DOHH2 (cell line): Measurements from ENCODE around the gene SHLD2.
"Not testable (repeated sequence)": the region's sequence is repeated elsewhere in the genome, so short reads cannot be mapped to it uniquely, and the experiment has no call there.

Experiments
- EZH2phosphoT487 ChIP-seq: fragments of 200-600 bp; sonication (generic); IDR thresholded peaks from 2 replicates; pipeline ENCODE4 v1.6.1; 2017; ENCODE audit warnings: borderline replicate concordance, mild to moderate bottlenecking, antibody characterized with exemption, low read length, moderate library complexity, mixed read lengths
- TF ChIP-seq, protein P1 (sequence below): fragments of 200-600 bp; sonication (generic); IDR thresholded peaks from one replicate; pipeline ENCODE4 v1.5.1; 2014; ENCODE audit warnings: antibody characterized with exemption, mild to moderate bottlenecking, low read depth, low read length; ENCODE audit not compliant: poor library complexity, severe bottlenecking

DNA sequence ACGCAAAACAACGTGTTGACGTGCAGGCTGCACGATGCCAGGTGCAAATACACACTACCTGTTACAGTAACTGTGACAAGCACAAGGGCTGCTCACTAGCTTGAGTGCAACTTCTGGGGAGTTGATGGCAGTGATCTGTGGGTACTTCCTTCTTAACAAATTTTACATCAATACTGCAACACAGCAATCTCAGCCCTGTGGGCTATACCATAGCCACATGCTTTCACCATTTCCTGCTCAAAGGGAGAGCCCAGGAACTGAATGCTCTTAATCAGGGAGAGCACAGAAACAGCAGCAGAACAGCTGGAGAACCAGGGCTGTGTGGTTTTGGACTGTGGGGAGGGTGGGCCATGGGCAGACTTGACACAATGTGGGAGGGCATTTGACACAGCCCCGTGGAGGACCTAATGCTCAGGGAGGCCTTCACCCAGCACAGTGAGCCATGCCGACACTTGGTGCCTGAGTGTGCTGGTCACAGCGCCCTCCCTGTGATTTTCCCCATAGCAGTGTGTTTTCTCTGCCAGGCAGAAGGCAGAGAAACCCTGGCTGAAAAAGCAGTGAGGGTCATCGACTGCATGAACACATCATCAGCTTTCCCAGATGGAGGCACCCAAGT, 118.3 kb downstream of the SHLD2 start:
- TF ChIP-seq, protein P1, sequence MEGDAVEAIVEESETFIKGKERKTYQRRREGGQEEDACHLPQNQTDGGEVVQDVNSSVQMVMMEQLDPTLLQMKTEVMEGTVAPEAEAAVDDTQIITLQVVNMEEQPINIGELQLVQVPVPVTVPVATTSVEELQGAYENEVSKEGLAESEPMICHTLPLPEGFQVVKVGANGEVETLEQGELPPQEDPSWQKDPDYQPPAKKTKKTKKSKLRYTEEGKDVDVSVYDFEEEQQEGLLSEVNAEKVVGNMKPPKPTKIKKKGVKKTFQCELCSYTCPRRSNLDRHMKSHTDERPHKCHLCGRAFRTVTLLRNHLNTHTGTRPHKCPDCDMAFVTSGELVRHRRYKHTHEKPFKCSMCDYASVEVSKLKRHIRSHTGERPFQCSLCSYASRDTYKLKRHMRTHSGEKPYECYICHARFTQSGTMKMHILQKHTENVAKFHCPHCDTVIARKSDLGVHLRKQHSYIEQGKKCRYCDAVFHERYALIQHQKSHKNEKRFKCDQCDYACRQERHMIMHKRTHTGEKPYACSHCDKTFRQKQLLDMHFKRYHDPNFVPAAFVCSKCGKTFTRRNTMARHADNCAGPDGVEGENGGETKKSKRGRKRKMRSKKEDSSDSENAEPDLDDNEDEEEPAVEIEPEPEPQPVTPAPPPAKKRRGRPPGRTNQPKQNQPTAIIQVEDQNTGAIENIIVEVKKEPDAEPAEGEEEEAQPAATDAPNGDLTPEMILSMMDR: not testable (repeated sequence)
- TF ChIP-seq EZH2phosphoT487: not testable (repeated sequence)
